ENCODE measurements around the gene ZDHHC4.
"Not testable (repeated sequence)": the region's sequence is repeated elsewhere in the genome, so short reads cannot be mapped to it uniquely, and the experiment has no call there.

Gene ZDHHC4

DNA sequence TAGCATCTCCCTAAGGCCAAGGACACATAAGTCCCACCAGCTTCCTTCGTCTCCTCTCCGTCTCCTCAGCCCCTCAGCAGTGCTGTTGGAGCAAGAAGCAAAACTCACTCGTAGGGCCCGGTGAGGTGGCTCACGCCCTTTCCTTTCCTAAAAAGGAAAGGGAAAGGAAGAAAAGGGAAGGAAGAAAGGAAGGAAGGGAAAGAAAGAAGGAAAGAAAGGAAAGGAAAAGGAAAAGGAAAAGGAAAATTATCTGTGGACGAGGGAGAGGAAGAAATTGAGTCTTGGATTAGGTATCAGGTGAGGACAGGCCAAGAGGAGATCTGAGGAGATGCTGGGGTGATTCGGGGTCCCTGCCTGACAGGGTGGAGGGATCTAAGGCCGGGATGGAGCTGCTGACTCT, 56.8 kb downstream of the ZDHHC4 start:
- DNase-seq (ENCODE audit: low read depth, low spot score), result no peak

DNA sequence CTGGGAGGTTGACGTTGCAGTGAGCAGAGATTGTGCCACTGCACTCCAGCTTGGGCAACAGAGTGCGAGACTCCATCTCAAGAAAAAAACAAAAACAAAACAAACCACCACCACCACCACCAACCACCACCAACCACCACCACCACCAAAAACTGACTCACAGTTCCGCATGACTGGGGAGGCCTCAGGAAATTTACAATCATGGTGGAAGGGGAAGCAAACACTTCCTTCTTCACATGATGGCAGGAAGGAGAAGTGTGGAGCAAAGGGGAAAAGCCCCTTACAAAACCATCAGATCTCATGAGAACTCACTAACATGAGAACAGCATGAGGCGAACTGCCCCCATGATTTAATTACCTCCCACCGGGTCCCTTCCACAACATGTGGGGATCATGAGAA, 57.7 kb downstream of the ZDHHC4 start:
- DNase-seq (ENCODE audit: low read depth, low spot score), result not testable (repeated sequence)

DNA sequence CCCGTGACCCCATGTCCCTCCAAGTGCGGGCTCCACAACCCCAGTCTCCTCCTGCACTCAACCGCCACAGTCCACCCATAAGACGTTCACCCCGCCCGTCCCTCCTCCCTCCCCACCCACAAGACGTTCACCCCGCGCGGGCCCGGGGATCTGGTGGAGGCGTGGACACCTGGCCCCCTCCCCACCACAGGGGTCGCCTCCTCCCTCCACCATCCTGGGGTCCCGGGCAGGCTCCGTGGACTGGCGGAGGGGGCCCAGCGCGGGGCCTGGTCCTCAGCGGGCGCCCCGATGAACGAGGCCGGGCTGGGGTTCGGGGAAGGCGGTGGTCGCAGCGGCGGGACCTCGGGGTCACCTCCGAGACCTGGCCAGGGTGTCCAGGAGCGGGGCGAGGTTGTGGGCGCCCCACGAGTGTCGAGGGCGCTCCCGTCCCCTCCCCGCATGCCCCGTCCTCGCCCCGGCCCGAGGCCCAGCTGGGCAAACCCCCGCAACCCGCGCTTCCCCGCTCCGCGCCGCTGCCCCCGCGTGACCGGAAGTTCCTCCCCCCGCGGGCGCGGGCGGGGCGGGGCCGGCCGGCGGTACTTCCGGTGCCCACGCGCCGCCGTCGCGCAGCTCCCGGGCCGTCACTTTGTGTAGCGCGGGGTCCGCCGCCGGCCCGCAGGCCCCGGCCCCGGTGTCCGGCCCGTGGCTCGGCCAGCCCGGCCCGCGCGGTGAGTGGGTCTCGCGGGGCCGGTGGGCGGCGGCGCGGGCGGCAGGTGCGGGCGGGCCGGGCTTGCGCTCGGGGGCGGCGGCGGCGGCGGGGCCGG, 59.7 kb downstream of the ZDHHC4 start, which contains the start of gene ZNF316:
TSS of gene ZNF316 (plus strand) at position 578 of the 803 bp plus-strand sequence. CDS start 5,092 bp downstream, outside the sequence.
- no peak for DNase-seq (ENCODE audit: low read depth, low spot score)

DNA sequence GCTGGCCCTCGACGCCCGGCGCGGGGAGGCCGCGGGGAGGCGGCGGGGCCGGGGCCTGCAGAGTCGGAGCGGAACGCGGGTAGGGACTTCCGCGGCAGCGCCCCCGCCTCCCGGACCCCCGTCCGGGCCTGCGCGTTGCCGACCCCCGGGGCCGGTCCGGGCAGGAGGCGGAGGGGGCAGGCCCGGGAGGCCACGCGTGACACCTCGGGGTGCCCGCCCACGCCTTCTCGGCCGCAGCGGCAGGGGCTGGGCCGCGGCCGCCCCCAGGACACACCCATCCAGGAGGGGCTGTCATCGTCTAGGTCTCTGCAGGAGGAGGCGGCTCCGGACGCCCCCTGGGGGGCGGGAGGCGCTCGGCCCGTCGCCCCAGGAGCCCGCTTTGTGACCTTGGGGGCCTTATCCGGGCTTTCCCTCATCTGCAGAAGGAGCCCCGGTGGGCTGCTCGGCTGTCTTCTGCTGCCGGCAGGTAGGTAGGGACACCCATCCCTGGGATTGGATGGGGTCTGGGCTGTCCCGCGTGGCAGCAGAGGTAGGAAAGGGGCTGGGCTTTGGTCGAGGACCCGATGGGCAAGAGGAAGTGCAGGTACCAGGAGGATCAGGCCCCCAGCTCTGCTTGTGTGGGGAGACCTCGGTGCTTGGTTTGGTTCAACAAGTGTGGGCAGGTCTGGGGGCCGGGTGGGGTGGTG, 60.4 kb downstream of the ZDHHC4 start:
- peak; percentile 56 for DNase-seq (ENCODE audit: low read depth, low spot score)
